Hematopoietic multipotent progenitor cell treated with erythropoietin and hydrocortisone succinate and interleukin-3 and kit ligand, for 4 days (in vitro differentiated cells): ENCODE measurements around the gene CFI.

Experiments
- DNase-seq: peaks from one replicate; pipeline ENCODE4 v3.0.0-alpha.2; 2015

Gene CFI

DNA sequence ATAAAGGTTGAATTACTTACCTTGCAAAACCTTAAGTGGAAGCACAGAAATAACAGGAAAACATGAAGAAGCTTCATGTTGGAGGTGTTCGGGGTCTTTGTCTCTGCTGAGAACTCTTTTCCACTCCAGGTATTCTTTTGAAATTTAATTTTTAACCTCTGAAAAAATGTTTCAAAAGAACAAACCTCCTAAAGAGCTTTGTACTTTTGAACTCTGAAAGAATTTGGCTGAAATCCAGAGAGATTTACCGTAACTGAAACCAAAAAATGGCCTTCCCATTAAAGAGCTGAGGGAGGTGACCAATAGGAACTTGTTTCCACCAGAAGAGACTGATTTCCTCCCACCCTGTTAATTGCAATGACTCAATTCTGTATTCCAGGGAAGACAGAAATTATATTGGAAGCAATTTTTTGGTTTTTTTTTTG lies at the start of gene CFI:
TSS of gene CFI (minus strand) at position 105 of the 425 bp plus-strand sequence. CDS start at position 77, 28 bp downstream.
- DNase-seq, result peak; percentile 24

GRCh38 chr4:109850601-109851000 lies 48.8 kb upstream of the CFI start:
- DNase-seq, result no peak

GRCh38 chr4:109848501-109848900 lies 46.7 kb upstream of the CFI start:
- no peak for DNase-seq

DNA sequence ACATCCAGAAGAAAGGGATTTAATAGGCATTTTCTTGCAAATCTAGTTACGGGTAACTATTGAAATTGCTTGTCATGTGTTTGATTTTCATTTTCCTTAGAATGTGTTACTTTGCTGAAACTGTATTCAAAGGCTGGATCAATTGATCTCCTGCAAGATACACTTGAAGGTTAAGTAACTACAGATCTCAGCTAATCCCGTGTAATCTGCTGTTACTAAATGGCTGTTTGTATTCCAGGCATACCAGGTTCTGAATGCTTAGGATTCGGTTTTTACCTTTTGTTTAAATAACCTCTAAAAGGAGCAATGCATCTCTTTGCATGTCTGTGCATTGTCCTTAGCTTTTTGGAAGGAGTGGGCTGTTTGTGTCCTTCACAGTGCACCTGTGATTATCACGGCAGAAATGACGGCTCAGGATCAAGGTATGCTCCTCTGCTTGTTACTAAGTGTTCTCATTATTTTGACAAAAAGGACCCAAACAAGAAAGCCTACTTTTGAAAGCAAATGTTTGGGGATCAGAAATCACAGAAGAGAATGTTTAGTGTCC lies 46.2 kb upstream of the CFI start, which contains the start of gene LRIT3:
TSS of gene LRIT3 (plus strand) at position 212 of the 547 bp plus-strand sequence. CDS start at position 307, 95 bp downstream.
- no peak for DNase-seq

- DNase-seq, result no peak
Observed at GRCh38 chr4:109846395-109847098, 44.7 kb upstream of the CFI start.

GRCh38 chr4:109836985-109837384 lies 35.2 kb upstream of the CFI start:
- no peak for DNase-seq

DNA sequence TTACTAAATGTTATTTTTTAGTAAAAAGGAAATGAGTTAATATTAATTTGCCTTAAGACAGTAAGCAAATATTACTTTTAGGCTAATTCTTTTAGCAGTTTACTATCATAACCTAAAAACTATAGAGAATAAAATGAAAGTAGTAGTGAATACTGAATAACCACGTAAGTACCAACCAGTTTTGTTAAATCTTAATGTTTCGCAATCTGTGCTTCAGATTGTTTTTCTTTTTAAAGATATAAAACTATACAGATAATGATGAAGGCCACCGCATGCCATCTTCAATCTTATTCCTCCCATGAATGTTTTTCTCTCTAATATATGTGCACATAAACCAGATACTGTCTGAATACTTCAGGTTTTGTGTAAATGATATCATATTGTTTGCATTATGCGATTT lies 32.0 kb upstream of the CFI start:
- DNase-seq, result no peak

GRCh38 chr4:109827672-109828071 lies 25.9 kb upstream of the CFI start, which contains the start of gene RRH:
Gene RRH, plus strand, starts transcription at chr4:109827972. Its CDS starts 56 bp downstream, at chr4:109828028.
- DNase-seq, result no peak

DNA sequence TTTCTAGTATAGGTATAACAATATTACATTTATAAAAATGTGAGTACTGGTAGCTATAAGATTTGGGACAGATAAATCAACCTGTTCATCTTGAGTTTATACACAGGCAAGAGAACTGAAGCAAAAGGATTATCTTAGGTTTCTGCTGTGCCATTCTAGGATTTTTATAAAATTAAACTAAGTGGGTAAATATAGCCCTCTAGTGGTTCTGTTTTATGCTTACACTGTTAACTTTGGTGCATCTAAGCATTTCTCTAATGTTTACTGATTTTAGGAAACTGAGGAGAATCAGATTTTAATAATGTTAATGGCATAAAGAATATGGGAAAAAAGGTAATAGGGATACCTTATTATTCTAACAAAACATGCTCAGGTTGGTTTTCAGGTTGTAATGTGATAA lies 24.9 kb upstream of the CFI start:
- peak; percentile 69 for DNase-seq

DNA sequence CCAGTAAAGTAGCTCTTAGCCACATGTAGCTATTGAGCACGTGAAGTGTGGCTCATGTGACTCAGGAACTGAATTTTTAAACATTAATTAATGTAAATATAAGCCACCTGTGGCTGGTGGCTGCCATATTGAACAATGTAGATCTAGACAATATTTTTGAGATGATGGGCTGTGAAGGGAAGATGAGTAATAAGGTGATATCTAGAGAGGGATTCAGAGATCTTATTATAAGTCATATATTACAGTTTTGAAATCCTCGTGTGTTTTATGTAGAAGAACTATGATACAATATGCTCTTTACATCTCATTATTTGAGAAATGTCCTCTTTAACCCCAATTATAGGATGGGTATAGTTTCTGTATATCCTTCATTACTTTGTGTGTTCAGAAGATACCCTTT lies 19.4 kb upstream of the CFI start:
- no peak for DNase-seq

- DNase-seq, result no peak
Observed at GRCh38 chr4:109820563-109820962, 18.8 kb upstream of the CFI start.

DNA sequence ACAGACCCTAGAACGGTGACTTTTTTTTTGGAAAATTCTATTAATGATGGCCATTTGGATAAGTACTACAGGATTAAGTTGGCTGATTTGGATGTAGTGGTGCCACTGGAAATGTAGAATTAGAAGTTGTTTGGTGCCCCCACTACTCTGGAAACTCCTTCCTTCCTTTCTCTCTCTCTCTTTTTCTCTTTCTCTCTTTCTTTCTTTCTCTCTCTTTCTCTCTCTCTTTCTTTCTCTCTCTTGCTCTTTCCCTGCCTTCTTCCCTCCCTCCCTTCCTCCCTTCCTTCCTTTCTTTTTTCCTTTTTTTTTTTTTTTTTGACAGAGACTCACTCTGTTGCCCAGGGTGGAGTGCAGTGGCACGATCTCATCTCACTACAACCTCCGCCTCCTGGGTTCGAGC lies 16.5 kb upstream of the CFI start:
- no peak for DNase-seq

GRCh38 chr4:109816894-109817293 lies 15.1 kb upstream of the CFI start:
- DNase-seq, result no peak

- DNase-seq, result peak; percentile 51
Observed at GRCh38 chr4:109816082-109816442, 14.3 kb upstream of the CFI start.

DNA sequence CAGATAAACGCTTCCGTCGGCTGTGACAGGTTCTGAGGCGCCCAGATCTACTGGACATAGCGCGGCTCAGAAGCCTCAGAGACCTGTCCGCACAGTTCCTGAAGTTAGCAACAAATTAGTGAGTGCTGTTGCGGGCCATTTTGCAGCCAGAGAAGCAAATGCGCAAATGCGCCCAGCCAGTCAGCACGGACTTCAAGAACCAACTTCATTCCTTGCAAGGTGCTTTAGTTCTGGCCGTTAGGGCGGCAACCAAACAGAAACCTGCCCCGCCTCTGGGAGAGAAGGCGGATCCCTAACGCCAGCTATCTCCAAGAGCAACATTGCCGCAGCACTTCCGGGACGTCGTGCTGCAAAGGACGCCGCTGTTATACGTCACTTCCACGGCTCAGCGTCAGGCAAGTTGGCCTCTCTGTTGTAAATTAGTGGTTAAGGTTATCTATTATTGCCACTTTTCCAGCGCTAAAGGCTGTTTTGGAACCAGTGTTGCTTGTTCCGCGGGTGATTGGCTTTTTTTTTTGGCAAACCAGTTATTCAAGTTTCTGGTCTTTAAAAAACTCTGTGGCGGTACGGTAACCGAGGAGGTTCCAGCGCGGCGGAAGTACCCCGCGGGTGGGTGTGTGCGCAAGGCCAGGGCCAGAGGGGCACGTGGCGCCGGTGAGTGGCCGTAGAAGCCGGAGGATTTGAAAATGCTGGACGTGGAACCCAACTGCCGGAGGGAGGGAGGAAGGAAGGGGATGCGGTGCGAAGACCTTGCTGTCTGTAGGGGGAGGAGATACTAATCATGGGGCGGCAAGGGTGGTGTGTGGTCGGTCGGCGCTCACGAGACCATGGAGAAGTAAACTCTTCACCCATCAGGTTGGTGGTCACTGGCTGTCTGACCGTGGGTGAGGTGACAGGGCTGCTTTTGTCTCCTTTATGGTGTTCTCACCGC lies 13.6 kb upstream of the CFI start, which contains the start of gene GAR1:
TSS of gene GAR1 (plus strand) at position 612 of the 931 bp plus-strand sequence. CDS start 403 bp downstream, outside the sequence.
- peak; percentile 99 for DNase-seq

- no peak for DNase-seq
Observed at GRCh38 chr4:109811707-109812106, 9.9 kb upstream of the CFI start.

DNA sequence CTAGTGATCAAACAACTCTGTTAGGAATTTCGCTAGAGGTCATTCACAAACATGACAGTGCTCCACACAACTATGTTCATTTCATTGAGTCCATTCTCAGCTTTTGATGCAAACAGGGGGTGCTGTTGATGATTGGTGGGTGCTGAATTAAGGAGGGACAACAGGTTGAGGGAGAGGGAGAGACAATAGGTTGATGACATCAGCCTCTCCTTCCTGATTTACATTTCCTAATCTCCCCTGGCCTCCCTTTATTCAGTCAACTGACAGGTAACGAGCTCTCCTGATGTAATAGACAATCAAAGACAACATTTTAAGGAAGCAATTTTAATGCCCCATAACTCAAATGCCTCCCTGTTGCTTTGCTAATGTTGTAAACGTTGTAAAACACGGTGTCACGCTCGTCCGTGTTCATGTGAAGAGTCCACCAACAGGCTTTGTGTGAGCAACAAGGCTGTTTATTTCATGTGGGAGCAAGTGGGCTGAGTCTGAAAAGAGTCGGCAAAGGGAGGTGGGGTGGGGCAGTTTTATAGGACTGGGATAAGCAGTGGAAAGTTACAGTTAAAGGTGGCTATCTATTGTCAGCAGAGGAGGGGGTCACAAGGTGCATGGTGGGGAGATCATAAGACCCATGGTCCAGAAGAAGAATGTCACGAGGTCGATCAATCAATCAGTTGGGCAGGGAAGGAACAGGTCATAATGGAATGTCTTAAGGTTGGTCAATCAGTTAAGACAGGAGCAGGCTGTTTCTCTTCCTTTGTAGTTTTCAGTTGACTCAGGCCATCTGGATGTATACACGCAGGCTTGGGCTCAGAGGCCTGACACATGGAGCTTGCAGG lies 9.0 kb upstream of the CFI start:
- DNase-seq, result no peak

DNA sequence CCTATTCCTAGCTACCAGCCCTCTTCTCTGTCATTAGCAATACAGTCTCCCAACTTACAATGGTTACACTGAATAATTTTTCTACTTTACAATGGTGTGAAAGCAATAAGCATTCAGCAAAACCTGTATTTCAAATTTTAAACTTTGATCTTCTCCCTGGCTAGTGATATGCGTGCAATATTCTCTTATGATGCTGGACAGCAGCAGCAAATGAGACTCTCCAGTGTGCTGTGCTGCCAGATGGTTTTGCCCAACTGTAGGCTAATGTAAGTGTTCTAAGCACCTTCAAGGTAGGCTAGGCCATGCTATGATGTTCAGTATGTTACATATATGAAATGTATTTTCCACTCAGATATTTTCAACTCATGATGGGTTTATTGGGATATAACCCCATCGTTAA lies 7.9 kb upstream of the CFI start:
- DNase-seq, result no peak

- peak; percentile 80 for DNase-seq
Observed at GRCh38 chr4:109803924-109804571, 2.2 kb upstream of the CFI start.

DNA sequence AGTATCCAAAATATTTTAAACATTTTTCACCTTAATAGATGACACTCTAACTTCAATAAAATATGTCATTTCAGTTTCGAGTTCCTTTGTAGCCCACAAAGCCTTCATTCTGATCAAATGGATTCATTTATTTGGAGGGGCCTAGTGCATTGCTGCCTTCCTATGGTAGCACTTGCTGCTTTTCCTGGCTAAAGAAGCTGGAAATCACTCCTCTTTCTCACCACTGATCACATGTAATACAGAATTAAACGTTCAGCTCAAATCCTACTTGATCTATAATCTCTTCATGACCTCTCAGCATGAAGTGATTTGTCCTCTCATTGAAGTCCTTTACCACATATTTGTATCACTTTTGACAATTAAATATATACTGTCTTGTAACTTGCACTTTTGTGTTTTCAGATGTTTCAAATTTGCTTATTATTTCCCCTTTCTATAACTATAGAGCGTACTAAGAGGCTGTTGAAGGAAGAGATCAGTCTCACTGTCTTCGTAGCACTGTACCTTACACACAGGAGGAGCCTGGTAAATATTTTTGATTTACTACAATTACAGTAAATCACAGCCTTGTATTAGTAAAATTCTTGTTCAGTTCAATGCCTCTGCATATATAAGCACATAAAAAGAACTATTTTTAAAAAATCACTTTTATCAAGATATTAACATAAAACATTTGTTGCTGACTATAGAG lies 555 bp downstream of the CFI start:
- no peak for DNase-seq

DNA sequence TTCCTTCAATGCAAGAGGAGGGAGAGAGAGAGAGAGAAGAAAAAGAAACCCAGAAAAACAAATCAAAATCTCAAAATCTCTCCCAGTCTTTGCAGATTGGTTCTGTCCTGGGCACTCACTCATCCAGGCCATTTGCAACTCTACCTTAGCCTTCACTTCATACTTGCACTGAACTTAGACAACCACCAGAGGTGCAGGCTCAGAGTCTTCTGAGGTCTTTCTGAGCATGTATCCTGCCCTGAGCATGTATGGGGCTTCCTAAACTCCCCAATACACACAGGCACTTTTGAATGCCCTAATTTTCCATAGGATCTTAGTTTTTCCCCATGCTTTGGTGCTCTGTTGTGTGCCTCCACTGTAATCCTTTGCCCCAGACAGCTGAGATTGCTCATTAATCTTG lies 2.9 kb downstream of the CFI start:
- no peak for DNase-seq
